NB4 (cell line): ENCODE measurements around the gene LGR4.

Experiments used
- CTCF ChIP-seq: IDR thresholded peaks from one replicate; pipeline ENCODE4 v1.5.1; 2012; ENCODE audit warnings: low read depth, low read length
- MAX ChIP-seq: IDR thresholded peaks from 2 replicates; pipeline ENCODE4 v1.6.1; 2011; ENCODE audit warnings: low read depth, low read length
- POLR2A ChIP-seq: IDR thresholded peaks from 2 replicates; pipeline ENCODE4 v1.6.1; 2011; ENCODE audit warnings: mild to moderate bottlenecking; ENCODE audit not compliant: insufficient read length; ENCODE audit errors: extremely low read depth

GRCh38 chr11:27429761-27430393 is 42.7 kb downstream of the LGR4 start:
- TF ChIP-seq CTCF (no peak), MAX (0 out of 2 replicates have a peak, but pooled peaks have one; percentile 5), POLR2A (no peak)
